Chondrocyte (in vitro differentiated cells): Measurements from ENCODE around the gene DBI. TPM values are rescaled to one million over a fixed set of nuclear protein-coding genes. Genes with fewer than 3 reads are reported as not detected.

Experiments used
- DNase-seq: peaks from one replicate; pipeline ENCODE4 v3.0.0; 2021; ENCODE audit warnings: mixed read lengths, low spot score
- H3K27ac Mint-ChIP-seq: one replicate; pipeline ENCODE4 v1.8.0; 2021; ENCODE audit warnings: mild to moderate bottlenecking, moderate library complexity, mixed read lengths; ENCODE audit not compliant: unreplicated experiment
- H3K27me3 Mint-ChIP-seq: 2 replicates; pipeline ENCODE4 v1.8.0; 2021; ENCODE audit warnings: low read depth, mixed read lengths
- H3K36me3 Mint-ChIP-seq: 2 replicates; pipeline ENCODE4 v1.8.0; 2021; ENCODE audit warnings: low read depth, mixed read lengths
- H3K4me1 Mint-ChIP-seq: 2 replicates; pipeline ENCODE4 v1.8.0; 2021; ENCODE audit warnings: low read depth, mild to moderate bottlenecking, mixed read lengths
- H3K4me3 Mint-ChIP-seq: one replicate; pipeline ENCODE4 v1.8.0; 2021; ENCODE audit warnings: mild to moderate bottlenecking, moderate library complexity, mixed read lengths; ENCODE audit not compliant: unreplicated experiment
- H3K9me3 Mint-ChIP-seq: 2 replicates; pipeline ENCODE4 v1.8.0; 2021; ENCODE audit warnings: low read depth, mixed read lengths
- total RNA-seq: library from RNA; stranded (reverse); gene quantifications from 3 replicates; pipeline ENCODE4 v1.2.1, GENCODE V29; 2021
- TF ChIP-seq, protein P1 (sequence below): fragments of 200-600 bp; sonication (generic); IDR thresholded peaks from 2 replicates; pipeline ENCODE4 v1.5.0; 2021; ENCODE audit warnings: antibody characterized with exemption, mild to moderate bottlenecking, moderate library complexity

DBI gene
- total RNA-seq, 1 donor from 2014 or later: 72.9 TPM

- Mint-ChIP-seq H3K9me3 (no peaks in the 10 kb centered on the region), H3K4me3 (no peak overlapping the region), H3K4me1 (no peaks in the 10 kb centered on the region), H3K36me3 (peaks cover 5% of the 10 kb centered on the region), H3K27me3 (no peaks in the 10 kb centered on the region), H3K27ac (no peak overlapping the region)
- DNase-seq: no peak
- TF ChIP-seq, protein P1, sequence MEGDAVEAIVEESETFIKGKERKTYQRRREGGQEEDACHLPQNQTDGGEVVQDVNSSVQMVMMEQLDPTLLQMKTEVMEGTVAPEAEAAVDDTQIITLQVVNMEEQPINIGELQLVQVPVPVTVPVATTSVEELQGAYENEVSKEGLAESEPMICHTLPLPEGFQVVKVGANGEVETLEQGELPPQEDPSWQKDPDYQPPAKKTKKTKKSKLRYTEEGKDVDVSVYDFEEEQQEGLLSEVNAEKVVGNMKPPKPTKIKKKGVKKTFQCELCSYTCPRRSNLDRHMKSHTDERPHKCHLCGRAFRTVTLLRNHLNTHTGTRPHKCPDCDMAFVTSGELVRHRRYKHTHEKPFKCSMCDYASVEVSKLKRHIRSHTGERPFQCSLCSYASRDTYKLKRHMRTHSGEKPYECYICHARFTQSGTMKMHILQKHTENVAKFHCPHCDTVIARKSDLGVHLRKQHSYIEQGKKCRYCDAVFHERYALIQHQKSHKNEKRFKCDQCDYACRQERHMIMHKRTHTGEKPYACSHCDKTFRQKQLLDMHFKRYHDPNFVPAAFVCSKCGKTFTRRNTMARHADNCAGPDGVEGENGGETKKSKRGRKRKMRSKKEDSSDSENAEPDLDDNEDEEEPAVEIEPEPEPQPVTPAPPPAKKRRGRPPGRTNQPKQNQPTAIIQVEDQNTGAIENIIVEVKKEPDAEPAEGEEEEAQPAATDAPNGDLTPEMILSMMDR: no peak
Measured at GRCh38 chr2:119337749-119338148, 29.0 kb upstream of the DBI start.

GRCh38 chr2:119338272-119338671 lies 28.5 kb upstream of the DBI start:
- Mint-ChIP-seq H3K4me3 (no peak overlapping the region), H3K27me3 (no peaks in the 10 kb centered on the region), H3K36me3 (peaks cover 5% of the 10 kb centered on the region), H3K4me1 (no peaks in the 10 kb centered on the region), H3K27ac (no peak overlapping the region), H3K9me3 (no peaks in the 10 kb centered on the region)
- TF ChIP-seq, protein P1: no peak
- DNase-seq: no peak

- no peaks in the 10 kb centered on the region for H3K4me1 Mint-ChIP-seq
- DNase-seq: no peak
- H3K27me3 Mint-ChIP-seq: no peaks in the 10 kb centered on the region
- no peak overlapping the region for H3K4me3 Mint-ChIP-seq
- H3K36me3 Mint-ChIP-seq: peaks cover 5% of the 10 kb centered on the region
- TF ChIP-seq, protein P1: no peak
- no peaks in the 10 kb centered on the region for H3K9me3 Mint-ChIP-seq
- no peak overlapping the region for H3K27ac Mint-ChIP-seq
Measured at GRCh38 chr2:119338826-119339561, 27.8 kb upstream of the DBI start.

GRCh38 chr2:119339562-119339923 lies 27.2 kb upstream of the DBI start:
- no peaks in the 10 kb centered on the region for H3K4me1 Mint-ChIP-seq
- H3K9me3 Mint-ChIP-seq: no peaks in the 10 kb centered on the region
- no peak for DNase-seq
- TF ChIP-seq, protein P1: no peak
- H3K27me3 Mint-ChIP-seq: no peaks in the 10 kb centered on the region
- no peak overlapping the region for H3K27ac Mint-ChIP-seq
- H3K4me3 Mint-ChIP-seq: no peak overlapping the region
- H3K36me3 Mint-ChIP-seq: peaks cover 5% of the 10 kb centered on the region

DNA sequence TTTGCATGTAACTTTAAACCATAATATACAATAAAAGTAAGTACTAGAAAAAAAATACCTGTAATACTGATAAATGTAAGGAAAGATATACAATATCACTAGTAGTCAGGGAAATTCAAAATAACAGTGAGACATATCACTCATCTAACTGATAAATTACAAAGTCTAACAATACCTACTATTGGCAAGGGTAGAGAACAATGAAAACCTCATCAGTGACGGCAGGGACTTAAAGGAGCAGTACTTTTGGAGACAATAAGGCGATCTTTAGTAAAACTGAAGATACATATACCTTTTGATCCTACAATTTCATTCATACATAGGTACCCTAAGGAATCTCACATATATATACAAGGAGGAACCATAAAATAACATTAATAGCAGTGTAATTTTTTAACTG lies 25.1 kb upstream of the DBI start:
- Mint-ChIP-seq H3K27me3 (no peaks in the 10 kb centered on the region), H3K9me3 (no peaks in the 10 kb centered on the region), H3K4me3 (no peak overlapping the region), H3K36me3 (peaks cover 5% of the 10 kb centered on the region), H3K4me1 (no peaks in the 10 kb centered on the region), H3K27ac (no peak overlapping the region)
- DNase-seq: no peak
- TF ChIP-seq, protein P1: no peak
